ENCODE results near the gene OR10D3.

Gene OR10D3

GRCh38 chr11:124179310-124179709 is 3.8 kb upstream of the OR10D3 start:
- Histone ChIP-seq H3K27me3 (peaks cover 3% of the 10 kb centered on the region), H3K9me3 (no peaks in the 10 kb centered on the region), H3K36me3 (no peaks in the 10 kb centered on the region), H3K4me3 (ENCODE audit: low read depth, low read length) (no peak overlapping the region), H3K4me1 (no peaks in the 10 kb centered on the region)
- TF ChIP-seq CTCF (IDR thresholded peaks at IDR 0.05; ENCODE audit: low read depth, low read length): no peak
- no peak for DNase-seq

GRCh38 chr11:124190298-124191139 is 7.4 kb downstream of the OR10D3 start:
- H3K9me3 ChIP-seq: no peaks in the 10 kb centered on the region
- DNase-seq: no peak
- H3K36me3 ChIP-seq: no peaks in the 10 kb centered on the region
- H3K27me3 ChIP-seq: peaks cover 27% of the 10 kb centered on the region
- TF ChIP-seq CTCF (IDR thresholded peaks at IDR 0.05; ENCODE audit: low read depth, low read length): no peak
- H3K4me1 ChIP-seq: no peaks in the 10 kb centered on the region
- no peak overlapping the region for H3K4me3 ChIP-seq (ENCODE audit: low read depth, low read length)

GRCh38 chr11:124193221-124194010 is 10.3 kb downstream of the OR10D3 start:
- H3K9me3 ChIP-seq: no peaks in the 10 kb centered on the region
- no peaks in the 10 kb centered on the region for H3K36me3 ChIP-seq
- TF ChIP-seq CTCF (IDR thresholded peaks at IDR 0.05; ENCODE audit: low read depth, low read length): no peak
- no peak overlapping the region for H3K4me3 ChIP-seq (ENCODE audit: low read depth, low read length)
- peaks cover 27% of the 10 kb centered on the region for H3K27me3 ChIP-seq
- DNase-seq: no peak
- no peaks in the 10 kb centered on the region for H3K4me1 ChIP-seq

GRCh38 chr11:124194293-124195188 is 11.4 kb downstream of the OR10D3 start:
- H3K27me3 ChIP-seq: peaks cover 21% of the 10 kb centered on the region
- TF ChIP-seq CTCF (IDR thresholded peaks at IDR 0.05; ENCODE audit: low read depth, low read length): no peak
- H3K4me3 ChIP-seq (ENCODE audit: low read depth, low read length): no peak overlapping the region
- H3K9me3 ChIP-seq: no peaks in the 10 kb centered on the region
- DNase-seq: no peak
- H3K36me3 ChIP-seq: no peaks in the 10 kb centered on the region
- H3K4me1 ChIP-seq: no peaks in the 10 kb centered on the region

GRCh38 chr11:124195189-124195734 is 12.1 kb downstream of the OR10D3 start:
- H3K4me3 ChIP-seq (ENCODE audit: low read depth, low read length): no peak overlapping the region
- H3K4me1 ChIP-seq: no peaks in the 10 kb centered on the region
- peak; percentile 69 for DNase-seq
- H3K36me3 ChIP-seq: no peaks in the 10 kb centered on the region
- H3K27me3 ChIP-seq: peaks cover 17% of the 10 kb centered on the region
- no peaks in the 10 kb centered on the region for H3K9me3 ChIP-seq
- TF ChIP-seq CTCF (IDR thresholded peaks at IDR 0.05; ENCODE audit: low read depth, low read length): peak; percentile 96

Data from BE2C (cell line).